Transverse colon (tissue), 4 donors: ENCODE data around the gene ZCWPW1. TPM values are rescaled to one million over a fixed set of nuclear protein-coding genes. Genes with fewer than 3 reads are reported as not detected.
A peak's percentile ranks its signal among the peaks of the same experiment; 100 is the strongest.

ENCODE experiments used
- DNase-seq: peaks from one replicate; pipeline ENCODE4 v3.0.0-alpha.2; 2019
- H3K27ac ChIP-seq, 4 donors: fragments of 200-600 bp; sonication (generic); 2 replicates each; pipeline ENCODE4 v1.5.1; 2016 to 2018; ENCODE audit warnings: inconsistent platforms in 4 of 4
- H3K27me3 ChIP-seq: fragments of 200-600 bp; sonication (generic); 2 replicates; pipeline ENCODE4 v1.5.1; 2017; ENCODE audit warnings: inconsistent platforms
- H3K36me3 ChIP-seq, 4 donors: fragments of 200-600 bp; sonication (generic); 2 replicates each; pipeline ENCODE4 v1.5.1; 2017 to 2019; ENCODE audit warnings: inconsistent platforms in 4 of 4
- H3K4me1 ChIP-seq, 4 donors: fragments of 200-600 bp; sonication (generic); 2 replicates each; pipeline ENCODE4 v1.5.1; 2017 to 2020; ENCODE audit warnings: inconsistent platforms in 4 of 4
- H3K4me3 ChIP-seq, 4 donors: fragments of 200-600 bp; sonication (generic); 1 replicate in 1 of 4; 2 replicates in 3 of 4; pipeline versions ENCODE4 v1.5.1 to v1.6.1; 2017 to 2019; ENCODE audit warnings: inconsistent platforms in 4 of 4
- H3K9me3 ChIP-seq, 2 donors: fragments of 200-600 bp; sonication (generic); 2 replicates each; pipeline ENCODE4 v1.5.1; 2017 to 2019; ENCODE audit warnings: inconsistent platforms in 2 of 2
- CTCF ChIP-seq, 5 experiments: fragments of 200-600 bp in 3 of 5; fragments of 450-650 bp in 2 of 5; sonication (generic) in 3 of 5; IDR thresholded peaks; 1 replicate in 2 of 5; 2 replicates in 3 of 5; pipeline ENCODE4 v1.5.1; 2016 to 2017; ENCODE audit warnings: antibody characterized with exemption in 5 of 5, inconsistent platforms in 3 of 5, mild to moderate bottlenecking in 2 of 5, moderate library complexity in 1 of 5
- EP300 ChIP-seq: sonication (generic); formaldehyde crosslinking; IDR thresholded peaks from one replicate; pipeline ENCODE4 v1.6.1; 2017; ENCODE audit warnings: antibody characterized with exemption, low read depth
- POLR2A ChIP-seq: fragments of 450-650 bp; IDR thresholded peaks from one replicate; pipeline ENCODE4 v1.6.1; 2016; ENCODE audit warnings: antibody characterized with exemption, mild to moderate bottlenecking, moderate library complexity
- POLR2AphosphoS5 ChIP-seq, 3 donors: sonication (generic); formaldehyde crosslinking; IDR thresholded peaks; one replicate each; pipeline ENCODE4 v1.6.1; 2016; ENCODE audit warnings: antibody characterized with exemption in 3 of 3
- WGBS, 2 donors: methylation state at CpG; one replicate each; pipeline ENCODE4 v1.1.5; 2018; ENCODE audit warnings: low coverage in 1 of 2; 5-methylcytosine and 5-hydroxymethylcytosine counted together
- in situ Hi-C, 4 donors: fragments of 200-750 bp; cut with MboI; loops; one replicate each; pipeline versions ENCODE4 v1.15.0 to v1.15.1; 2017; ENCODE audit warnings: low sequenced_read_pairs in 3 of 4, low pct_ligation_motif_present in 1 of 4, low pct_unique_long_range_greater_than_20kb in 1 of 4
- intact Hi-C: fragments of 100-400 bp; cut with DNase I; formaldehyde crosslinking; loops from one replicate; pipeline ENCODE4 v1.15.1; 2023; ENCODE audit warnings: low total_unique reads
- total RNA-seq, 4 donors: library from RNA; depleted of rRNA; stranded (reverse); fragments of >200 nt; gene quantifications; one replicate each; pipeline ENCODE4 v1.1.0, GENCODE V29; 2016

ZCWPW1 gene
- total RNA-seq, 4 donors from 2014 or later, result 0.68 to 2.4 (median 0.80) TPM; not detected in 1

GRCh38 chr7:100432053-100432452, 3.5 kb upstream of the ZCWPW1 start:
- in situ Hi-C loops (no loop called here), intact Hi-C loops (no loop called here)
- no peaks in the 10 kb centered on the region for H3K9me3 ChIP-seq
- WGBS, 2 donors, result 86% methylated on average over 4 of the region's 4 CpGs; no CpG with 5 or more reads in 1 of the 2 donors
- H3K4me1 ChIP-seq, result peaks cover 24 to 49% (median 34%) of the 10 kb centered on the region in 4 donors
- no peaks in the 10 kb centered on the region for H3K27me3 ChIP-seq
- no peak overlapping the region for H3K4me3 ChIP-seq
- no peak for TF ChIP-seq POLR2AphosphoS5 (IDR thresholded peaks at IDR 0.05)
- no peak for TF ChIP-seq POLR2A
- no peak for TF ChIP-seq CTCF (IDR thresholded peaks at IDR 0.05)
- peaks cover 0 to 12% (median 0%) of the 10 kb centered on the region in 4 donors for H3K36me3 ChIP-seq
- no peak overlapping the region for H3K27ac ChIP-seq
- no peak for DNase-seq

- Histone ChIP-seq H3K4me1 (peaks cover 24 to 45% (median 34%) of the 10 kb centered on the region in 4 donors), H3K4me3 (peak overlapping the region in 1 of 4 donors; percentile 72), H3K27ac (peak overlapping the region in 3 of 4 donors; percentile 97 to 100 (median 100)), H3K9me3 (no peaks in the 10 kb centered on the region), H3K36me3 (peaks cover 0 to 12% (median 0%) of the 10 kb centered on the region in 4 donors), H3K27me3 (no peaks in the 10 kb centered on the region)
- in situ Hi-C loops (no loop called here), intact Hi-C loops (no loop called here)
- WGBS, 2 donors, result 81 to 94% methylated on average over 10 to 22 of the region's 23 CpGs
- no peak for DNase-seq
- TF ChIP-seq CTCF (IDR thresholded peaks at IDR 0.05), result no peak
- no peak for TF ChIP-seq POLR2AphosphoS5 (IDR thresholded peaks at IDR 0.05)
These were observed 2.8 kb upstream of the ZCWPW1 start for GRCh38 chr7:100431286-100431735.

GRCh38 chr7:100430493-100431285, 2.2 kb upstream of the ZCWPW1 start:
- intact Hi-C loops (no loop called here), in situ Hi-C loops (no loop called here)

More at GRCh38 chr7:100430493-100431285, 2.2 kb upstream of the ZCWPW1 start:
- Histone ChIP-seq H3K36me3 (peaks cover 0 to 12% (median 0%) of the 10 kb centered on the region in 4 donors), H3K4me1 (peaks cover 24 to 45% (median 34%) of the 10 kb centered on the region in 4 donors), H3K27ac (peak overlapping the region; percentile 97 to 100 (median 100)), H3K9me3 (no peaks in the 10 kb centered on the region), H3K27me3 (no peaks in the 10 kb centered on the region), H3K4me3 (peak overlapping the region; percentile 72 to 97 (median 90))
- 22% methylated on average over 30 of the region's 31 CpGs; no CpG with 5 or more reads in 1 of the 2 donors for WGBS, 2 donors
- TF ChIP-seq CTCF (IDR thresholded peaks at IDR 0.05) (no peak), EP300 (no peak), POLR2A (no peak), POLR2AphosphoS5 (IDR thresholded peaks at IDR 0.05) (no peak)
- peak; percentile 29 for DNase-seq
